Lower lobe of right lung (tissue), 2 donors: Measurements from ENCODE around the gene CACNA1H. TPM values are rescaled to one million over a fixed set of nuclear protein-coding genes. Genes with fewer than 3 reads are reported as not detected.
"Not testable (repeated sequence)": the region's sequence is repeated elsewhere in the genome, so short reads cannot be mapped to it uniquely, and the experiment has no call there.

Source experiments
- ATAC-seq, 2 donors: fragments of 200-7000 bp; cut with Tn5 transposase; one replicate each; pipeline ENCODE4 v1.9.1; 2020 to 2022; ENCODE audit warnings: mild to moderate bottlenecking in 2 of 2, moderate library complexity in 2 of 2
- DNase-seq: peaks from one replicate; pipeline ENCODE4 v3.0.0-alpha.2; 2020
- H3K27ac ChIP-seq: fragments of 200-600 bp; one replicate; pipeline ENCODE4 v1.8.0; 2022
- H3K27me3 ChIP-seq: fragments of 200-600 bp; one replicate; pipeline ENCODE4 v1.8.0; 2022; ENCODE audit warnings: low read depth
- H3K36me3 ChIP-seq: fragments of 200-600 bp; one replicate; pipeline ENCODE4 v1.8.0; 2022; ENCODE audit warnings: mild to moderate bottlenecking
- H3K4me1 ChIP-seq: fragments of 200-600 bp; one replicate; pipeline ENCODE4 v1.8.0; 2022
- H3K4me3 ChIP-seq: fragments of 200-600 bp; one replicate; pipeline ENCODE4 v1.8.0; 2022; ENCODE audit warnings: mild to moderate bottlenecking
- H3K9me3 ChIP-seq: fragments of 200-600 bp; one replicate; pipeline ENCODE4 v1.8.0; 2022
- CTCF ChIP-seq: fragments of 200-600 bp; IDR thresholded peaks from one replicate; pipeline ENCODE4 v1.8.0; 2022; ENCODE audit warnings: antibody characterized with exemption, mild to moderate bottlenecking
- intact Hi-C: fragments of 100-400 bp; cut with DNase I; formaldehyde crosslinking; loops from one replicate; pipeline ENCODE4 v1.11.0; 2022
- total RNA-seq: library from RNA; stranded (reverse); fragmentation: NEBNext Ultra II Directional; extraction: Animal tissue kit (Norgen Biotek cat#: 25700); gene quantifications from one replicate; pipeline ENCODE4 v1.2.1, GENCODE V29; 2021
- donor health status: DM: no; HTN: yes; CAD: no; lungs with severe emphysema.

The CACNA1H gene
- total RNA-seq, 1 donor from 2014 or later = 8.4 TPM

DNA sequence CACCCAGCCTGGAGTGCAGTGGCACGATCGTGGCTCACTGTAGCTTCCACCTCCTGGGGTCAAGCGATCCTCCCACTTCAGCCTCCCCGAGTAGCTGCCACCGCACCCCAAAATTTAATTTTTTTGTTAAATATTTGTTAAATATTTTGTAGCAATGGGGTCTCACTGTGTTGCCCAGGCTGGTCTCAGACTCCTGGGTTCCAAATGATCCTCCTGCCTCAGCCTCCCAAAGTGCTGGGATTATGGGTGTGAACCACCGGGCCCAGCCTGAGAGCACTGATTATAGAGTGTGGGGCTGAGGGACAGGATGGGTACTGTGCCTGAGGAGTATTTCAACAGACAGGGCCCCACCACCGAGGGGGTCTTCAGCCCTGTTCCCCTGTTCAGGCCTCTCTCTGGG lies 36.5 kb downstream of the CACNA1H start:
- Histone ChIP-seq H3K36me3 (no peaks in the 10 kb centered on the region), H3K4me3 (no peak overlapping the region), H3K4me1 (no peaks in the 10 kb centered on the region), H3K9me3 (no peaks in the 10 kb centered on the region), H3K27me3 (peaks cover 3% of the 10 kb centered on the region), H3K27ac (no peak overlapping the region)
- TF ChIP-seq CTCF = no peak
- DNase-seq (no peak), ATAC-seq (no peak)
- intact Hi-C loops = no loop called here

DNA sequence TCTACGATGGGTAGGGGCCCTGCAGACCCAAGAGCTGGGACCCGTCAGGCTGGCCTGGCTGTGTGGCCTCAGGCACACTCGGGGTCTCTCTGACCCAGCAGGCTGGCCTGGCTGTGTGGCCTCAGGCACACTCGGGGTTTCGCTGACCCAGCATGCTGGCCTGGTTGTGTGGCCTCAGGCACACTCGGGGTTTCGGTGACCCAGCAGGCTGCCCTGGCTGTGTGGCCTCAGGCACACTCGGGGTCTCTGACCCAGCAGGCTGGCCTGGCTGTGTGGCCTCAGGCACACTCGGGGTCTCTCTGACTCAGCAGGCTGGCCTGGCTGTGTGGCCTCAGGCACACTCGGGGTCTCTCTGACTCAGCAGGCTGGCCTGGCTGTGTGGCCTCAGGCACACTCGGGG lies 37.9 kb downstream of the CACNA1H start:
- H3K36me3 ChIP-seq, H3K27ac ChIP-seq, DNase-seq, H3K4me3 ChIP-seq, H3K9me3 ChIP-seq, H3K4me1 ChIP-seq, H3K27me3 ChIP-seq, intact Hi-C loops, ATAC-seq: not testable (repeated sequence)

DNA sequence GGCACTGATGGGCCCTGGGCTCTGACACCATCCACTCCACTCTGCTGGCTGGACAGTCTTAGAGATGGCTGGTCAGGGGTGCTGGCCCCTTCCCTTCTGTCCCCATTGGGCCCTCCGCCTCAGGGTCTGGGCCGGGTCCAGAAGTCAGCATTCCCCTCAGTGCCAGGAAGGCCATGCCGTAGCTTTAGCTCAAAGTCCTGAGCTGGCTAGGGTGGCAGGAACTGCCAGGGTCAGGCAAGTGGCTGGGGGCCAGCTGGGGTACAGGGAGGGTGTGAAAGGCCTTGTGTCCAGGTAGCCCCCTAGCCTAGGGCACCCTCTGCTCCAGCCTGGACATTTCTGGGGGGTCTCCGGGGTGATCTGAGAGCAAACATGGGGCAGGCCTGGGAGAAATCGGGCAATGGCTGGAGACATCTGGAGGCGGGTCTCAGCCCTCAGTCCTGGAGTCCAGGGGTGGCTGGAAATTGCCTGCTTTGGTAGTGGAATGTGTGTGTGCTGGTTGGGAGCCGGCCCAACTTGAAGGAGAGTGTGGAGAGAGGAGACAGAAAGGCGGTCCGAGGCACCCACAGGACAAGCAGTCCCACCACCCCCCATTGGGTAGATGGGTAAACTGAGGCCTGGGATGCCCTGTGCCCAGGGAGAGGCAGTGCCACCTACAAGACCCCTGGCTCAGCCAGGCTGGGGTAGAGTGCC lies 39.6 kb downstream of the CACNA1H start:
- ATAC-seq (no peak), DNase-seq (no peak)
- Histone ChIP-seq H3K4me3 (no peak overlapping the region), H3K27me3 (peaks cover 3% of the 10 kb centered on the region), H3K27ac (no peak overlapping the region), H3K36me3 (no peaks in the 10 kb centered on the region), H3K9me3 (no peaks in the 10 kb centered on the region), H3K4me1 (no peaks in the 10 kb centered on the region)
- no peak for TF ChIP-seq CTCF
- intact Hi-C loops = no loop called here

DNA sequence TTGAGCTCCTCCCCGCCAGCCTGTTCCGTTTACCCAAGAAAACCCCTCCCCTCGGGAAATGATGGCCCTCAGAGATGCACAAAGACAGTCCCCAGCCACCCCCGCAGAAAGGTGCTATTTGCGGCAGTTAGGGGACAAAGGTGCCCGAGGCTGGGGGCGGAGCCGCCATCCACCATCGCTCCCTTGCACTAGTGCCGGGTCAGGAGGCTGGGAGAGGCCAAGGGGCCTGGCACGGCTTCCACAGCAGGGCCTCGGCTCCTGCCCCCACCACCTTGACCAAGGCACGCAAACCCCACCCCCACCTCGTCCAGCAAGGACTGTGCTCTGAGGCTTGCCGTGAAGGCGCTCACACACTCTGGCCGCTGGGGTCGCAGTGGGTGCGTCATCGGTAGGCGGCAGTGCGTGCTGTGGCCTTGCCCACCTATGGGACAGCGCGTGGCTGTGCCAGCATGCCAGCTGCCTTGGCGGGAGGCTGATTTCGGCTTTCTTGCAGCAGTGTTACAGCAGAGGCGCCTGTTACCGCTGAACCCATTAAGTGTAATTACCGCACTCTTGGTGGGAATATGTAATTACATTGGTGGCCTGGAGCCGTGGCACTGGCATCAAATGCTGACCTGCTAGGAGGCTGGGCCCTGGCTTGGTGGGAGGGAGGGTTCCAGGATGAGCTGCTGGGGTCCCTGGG lies 40.4 kb downstream of the CACNA1H start:
- H3K4me3 ChIP-seq = no peak overlapping the region
- no peaks in the 10 kb centered on the region for H3K4me1 ChIP-seq
- ATAC-seq = no peak
- DNase-seq = no peak
- TF ChIP-seq CTCF = no peak
- intact Hi-C loops = no loop called here
- H3K27ac ChIP-seq = no peak overlapping the region
- no peaks in the 10 kb centered on the region for H3K9me3 ChIP-seq
- H3K36me3 ChIP-seq = no peaks in the 10 kb centered on the region
- H3K27me3 ChIP-seq = peaks cover 3% of the 10 kb centered on the region

DNA sequence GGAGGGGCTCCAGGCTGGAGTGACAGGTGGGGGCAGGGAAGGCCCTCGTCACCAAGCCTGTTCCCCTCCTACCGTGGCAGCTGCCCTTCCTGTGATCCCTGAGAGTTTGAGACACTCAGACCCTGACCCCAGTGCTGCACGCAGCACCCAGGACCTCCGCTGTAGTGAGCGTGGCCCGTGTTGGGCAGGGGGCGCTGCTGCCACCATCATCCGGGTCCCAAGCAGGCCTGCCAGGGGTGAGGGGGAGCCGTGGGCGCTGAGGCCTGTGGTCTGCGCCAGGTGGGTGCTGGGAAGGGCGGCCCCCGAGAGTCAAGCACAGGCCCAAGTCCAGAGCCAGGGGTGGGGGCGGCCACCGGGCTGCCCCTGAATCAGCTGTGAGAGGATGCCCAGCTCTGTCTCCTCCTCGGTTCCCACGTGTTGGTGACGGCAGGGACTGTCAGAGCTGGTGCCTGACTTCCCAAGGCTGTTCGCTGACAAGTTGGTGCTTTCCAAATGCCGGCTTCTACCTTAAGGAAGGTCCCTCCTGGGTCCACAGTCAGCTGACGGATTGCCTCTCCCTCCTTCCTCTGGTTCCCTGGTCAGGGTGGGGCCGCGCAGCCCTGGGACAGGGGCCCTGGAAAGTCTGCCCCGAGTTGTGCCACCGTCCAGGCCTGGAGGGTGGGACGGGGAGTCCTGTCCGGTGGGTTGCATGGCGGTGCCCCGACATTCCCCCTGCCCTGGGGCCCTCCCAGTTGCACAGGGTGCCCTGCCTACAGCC lies 41.1 kb downstream of the CACNA1H start:
- Histone ChIP-seq H3K27me3 (no peaks in the 10 kb centered on the region), H3K4me3 (no peak overlapping the region), H3K27ac (no peak overlapping the region), H3K36me3 (no peaks in the 10 kb centered on the region), H3K9me3 (no peaks in the 10 kb centered on the region), H3K4me1 (no peaks in the 10 kb centered on the region)
- intact Hi-C loops = no loop called here
- no peak for ATAC-seq
- no peak for DNase-seq
- TF ChIP-seq CTCF = no peak
